HEK293 (cell line): ENCODE measurements around the gene ZNF614.

Experiments used
- CTCF ChIA-PET: fragments of 350-600 bp; formaldehyde crosslinking; extraction: SDS; loops from one replicate; lab custom pipeline; 2021; ENCODE audit warnings: antibody characterized with exemption; lab: Yijun Ruan, JAX
- POLR2A ChIA-PET: fragments of 300-600 bp; formaldehyde crosslinking; extraction: SDS; loops from one replicate; lab custom pipeline; 2020; ENCODE audit warnings: antibody characterized with exemption, inconsistent platforms; lab: Yijun Ruan, JAX
- H3K27ac ChIP-seq: fragments of 200-500 bp; sonication (Bioruptor generic); 2 replicates; pipeline ENCODE4 v1.5.1; 2014; ENCODE audit warnings: low read depth, low read length, control low read depth, inconsistent platforms; ENCODE audit errors: extremely low read depth
- H3K36me3 ChIP-seq, 2 experiments: fragments of 200-500 bp in 1 of 2; sonication (Bioruptor generic) in 1 of 2; 1 replicate in 1 of 2; 2 replicates in 1 of 2; pipeline ENCODE4 v1.5.1; 2014 to 2017; ENCODE audit warnings: inconsistent platforms in 2 of 2, low read length in 2 of 2; ENCODE audit not compliant: control insufficient read depth in 2 of 2, insufficient read depth in 1 of 2
- H3K4me1 ChIP-seq: fragments of 200-500 bp; sonication (Bioruptor generic); 2 replicates; pipeline ENCODE4 v1.5.1; 2014; ENCODE audit warnings: mild to moderate bottlenecking, low read length, inconsistent platforms; ENCODE audit not compliant: control insufficient read depth, insufficient read depth
- H3K4me3 ChIP-seq: 2 replicates; pipeline ENCODE4 v1.5.1; 2011; ENCODE audit warnings: low read depth, mild to moderate bottlenecking, control low read depth, low read length, moderate library complexity
- H3K9me3 ChIP-seq: fragments of 200-500 bp; sonication (Bioruptor generic); 2 replicates; pipeline ENCODE4 v1.5.1; 2014; ENCODE audit warnings: low read depth, low read length, inconsistent platforms; ENCODE audit not compliant: control insufficient read depth, insufficient read depth
- BCL6B ChIP-seq: fragments of 450-650 bp; formaldehyde crosslinking; IDR thresholded peaks from 2 replicates; pipeline ENCODE4 v1.5.1; 2017; ENCODE audit warnings: missing biosample characterization, missing genetic modification characterization
- GFI1B ChIP-seq: fragments of 450-650 bp; formaldehyde crosslinking; IDR thresholded peaks from 2 replicates; pipeline ENCODE4 v1.5.1; 2016; ENCODE audit warnings: missing biosample characterization, missing genetic modification characterization
- INSM2 ChIP-seq: fragments of 450-650 bp; formaldehyde crosslinking; IDR thresholded peaks from 2 replicates; pipeline ENCODE4 v1.5.1; 2016; ENCODE audit warnings: missing biosample characterization, missing genetic modification characterization
- KLF17 ChIP-seq: fragments of 450-650 bp; formaldehyde crosslinking; IDR thresholded peaks from 2 replicates; pipeline ENCODE4 v1.5.1; 2016; ENCODE audit warnings: missing biosample characterization, missing genetic modification characterization
- KLF8 ChIP-seq: fragments of 450-650 bp; formaldehyde crosslinking; IDR thresholded peaks from 2 replicates; pipeline ENCODE4 v1.5.1; 2016; ENCODE audit warnings: missing biosample characterization, missing genetic modification characterization
- KLF9 ChIP-seq: fragments of 450-650 bp; formaldehyde crosslinking; IDR thresholded peaks from 2 replicates; pipeline ENCODE4 v1.5.1; 2016; ENCODE audit warnings: missing biosample characterization, missing genetic modification characterization, low read depth
- PATZ1 ChIP-seq: fragments of 450-650 bp; formaldehyde crosslinking; IDR thresholded peaks from 2 replicates; pipeline ENCODE4 v1.5.1; 2016; ENCODE audit warnings: missing biosample characterization, missing genetic modification characterization
- SP7 ChIP-seq: fragments of 450-650 bp; formaldehyde crosslinking; IDR thresholded peaks from 2 replicates; pipeline ENCODE4 v1.5.1; 2016; ENCODE audit warnings: missing biosample characterization, missing genetic modification characterization
- ZBTB10 ChIP-seq: fragments of 450-650 bp; formaldehyde crosslinking; IDR thresholded peaks from 2 replicates; pipeline ENCODE4 v1.5.1; 2016; ENCODE audit warnings: missing biosample characterization, missing genetic modification characterization
- ZBTB17 ChIP-seq: fragments of 450-650 bp; formaldehyde crosslinking; IDR thresholded peaks from 2 replicates; pipeline ENCODE4 v1.5.1; 2016; ENCODE audit warnings: missing biosample characterization, missing genetic modification characterization
- ZBTB20 ChIP-seq: fragments of 450-650 bp; formaldehyde crosslinking; IDR thresholded peaks from 2 replicates; pipeline ENCODE4 v1.5.1; 2016; ENCODE audit warnings: missing biosample characterization, missing genetic modification characterization
- ZFP3 ChIP-seq: fragments of 450-650 bp; formaldehyde crosslinking; IDR thresholded peaks from 2 replicates; pipeline ENCODE4 v1.5.1; 2016; ENCODE audit warnings: low read depth, missing biosample characterization, missing genetic modification characterization
- ZNF132 ChIP-seq: fragments of 450-650 bp; formaldehyde crosslinking; IDR thresholded peaks from 2 replicates; pipeline ENCODE4 v1.5.1; 2017; ENCODE audit warnings: missing biosample characterization, missing genetic modification characterization, borderline replicate concordance
- ZNF2 ChIP-seq: fragments of 450-650 bp; formaldehyde crosslinking; IDR thresholded peaks from 2 replicates; pipeline ENCODE4 v1.5.1; 2016; ENCODE audit warnings: missing biosample characterization, missing genetic modification characterization
- ZNF223 ChIP-seq: fragments of 450-650 bp; formaldehyde crosslinking; IDR thresholded peaks from 2 replicates; pipeline ENCODE4 v1.5.1; 2016; ENCODE audit warnings: missing biosample characterization, missing genetic modification characterization
- ZNF266 ChIP-seq: fragments of 450-650 bp; formaldehyde crosslinking; IDR thresholded peaks from 2 replicates; pipeline ENCODE4 v1.5.1; 2016; ENCODE audit warnings: missing biosample characterization, missing genetic modification characterization, low read depth
- ZNF362 ChIP-seq: fragments of 450-650 bp; formaldehyde crosslinking; IDR thresholded peaks from 2 replicates; pipeline ENCODE4 v1.5.1; 2016; ENCODE audit warnings: missing biosample characterization, missing genetic modification characterization
- ZNF37A ChIP-seq: fragments of 450-650 bp; IDR thresholded peaks from 2 replicates; pipeline ENCODE4 v1.5.1; 2018; ENCODE audit warnings: missing biosample characterization, missing genetic modification characterization
- ZNF488 ChIP-seq: fragments of 450-650 bp; formaldehyde crosslinking; IDR thresholded peaks from 2 replicates; pipeline ENCODE4 v1.5.1; 2016; ENCODE audit warnings: missing biosample characterization, missing genetic modification characterization
- ZNF580 ChIP-seq: fragments of 450-650 bp; formaldehyde crosslinking; IDR thresholded peaks from 2 replicates; pipeline ENCODE4 v1.5.1; 2016; ENCODE audit warnings: missing biosample characterization, missing genetic modification characterization
- ZNF610 ChIP-seq: fragments of 450-650 bp; formaldehyde crosslinking; IDR thresholded peaks from 2 replicates; pipeline ENCODE4 v1.5.1; 2016; ENCODE audit warnings: missing biosample characterization, missing genetic modification characterization, borderline replicate concordance
- ZNF626 ChIP-seq: fragments of 450-650 bp; sonication (Bioruptor Pico); formaldehyde crosslinking; IDR thresholded peaks from 2 replicates; pipeline ENCODE4 v1.5.1; 2018; ENCODE audit warnings: missing biosample characterization, missing genetic modification characterization, inconsistent platforms
- ZNF776 ChIP-seq: fragments of 450-650 bp; formaldehyde crosslinking; IDR thresholded peaks from 2 replicates; pipeline ENCODE4 v1.5.0; 2017; ENCODE audit warnings: missing biosample characterization, missing genetic modification characterization, borderline replicate concordance
- ZNF837 ChIP-seq: fragments of 450-650 bp; formaldehyde crosslinking; IDR thresholded peaks from 2 replicates; pipeline ENCODE4 v1.5.1; 2016; ENCODE audit warnings: missing biosample characterization, missing genetic modification characterization

Gene ZNF614

GRCh38 chr19:51986309-51987291 is 41.6 kb downstream of the ZNF614 start, which contains the start of gene ZNF350 (continued):
- TF ChIP-seq KLF17: no peak
- TF ChIP-seq ZNF37A (tag by site-specific recombination): 0 out of 2 replicates have a peak, but pooled peaks have one; percentile 12
- no peak for TF ChIP-seq ZFP3
- TF ChIP-seq ZNF610: 0 out of 2 replicates have a peak, but pooled peaks have one; percentile 45
- 0 out of 2 replicates have a peak, but pooled peaks have one; percentile 33 for TF ChIP-seq KLF8 (tag by site-specific recombination)
- no peak for TF ChIP-seq ZNF488 (tag by site-specific recombination)
- peak; percentile 76 for TF ChIP-seq ZBTB17 (tag by site-specific recombination)
- 0 out of 2 replicates have a peak, but pooled peaks have one; percentile 32 for TF ChIP-seq ZNF580
- no peak for TF ChIP-seq BCL6B (tag by site-specific recombination)
- peak; percentile 37 for TF ChIP-seq SP7 (tag by site-specific recombination)
- no peak for TF ChIP-seq GFI1B
- TF ChIP-seq ZBTB20 (tag by site-specific recombination): peak; percentile 79
- 0 out of 2 replicates have a peak, but pooled peaks have one; percentile 29 for TF ChIP-seq ZBTB10 (tag by site-specific recombination)
- no peak for TF ChIP-seq KLF9 (tag by site-specific recombination)
- TF ChIP-seq, all 188 proteins: peak for 36

- H3K36me3 ChIP-seq: peaks cover 0 to 13% of the 10 kb centered on the region in 2 experiments; a peak in 1 of 3 replicates
- no peak overlapping the region for H3K27ac ChIP-seq
- ChIA-PET POLR2A (no interaction called here), CTCF (no interaction called here)
- H3K4me3 ChIP-seq: no peak overlapping the region
- peaks cover 8% of the 10 kb centered on the region; the same call in 1 of the 2 replicates for H3K9me3 ChIP-seq
- TF ChIP-seq ZNF837 (tag by site-specific recombination) (no peak), ZNF362 (tag by site-specific recombination) (no peak), PATZ1 (no peak), ZNF266 (tag by site-specific recombination) (no peak), ZNF223 (tag by site-specific recombination) (no peak), ZNF776 (tag by site-specific recombination) (no peak), ZNF626 (tag by site-specific recombination) (no peak), INSM2 (no peak), ZNF132 (tag by site-specific recombination) (no peak), ZNF2 (tag by site-specific recombination) (no peak)
- no peaks in the 10 kb centered on the region for H3K4me1 ChIP-seq
Measured at GRCh38 chr19:51983361-51983760, 44.8 kb downstream of the ZNF614 start.
